Endothelial cell of umbilical vein (primary cell): Measurements from ENCODE around the gene HIRA.

Experiments used
- CTCF ChIP-seq, 2 donors: IDR thresholded peaks; 1 replicate in 1 of 2; 2 replicates in 1 of 2; pipeline ENCODE4 v1.5.1; 2011; ENCODE audit warnings: low read length in 2 of 2, mild to moderate bottlenecking in 2 of 2, moderate library complexity in 2 of 2, control low read depth in 1 of 2, inconsistent platforms in 1 of 2, low read depth in 1 of 2; ENCODE audit not compliant: insufficient read depth in 1 of 2; ENCODE audit errors: extremely low read depth in 1 of 2
- POLR2A ChIP-seq: IDR thresholded peaks from 2 replicates; pipeline ENCODE4 v1.6.1; 2012; ENCODE audit warnings: low read depth, mild to moderate bottlenecking, control low read depth, low read length
- POLR2AphosphoS5 ChIP-seq: IDR thresholded peaks from 2 replicates; pipeline ENCODE4 v1.6.1; 2012; ENCODE audit warnings: low read depth, mild to moderate bottlenecking, control low read depth, low read length, moderate library complexity; ENCODE audit not compliant: insufficient read depth

DNA sequence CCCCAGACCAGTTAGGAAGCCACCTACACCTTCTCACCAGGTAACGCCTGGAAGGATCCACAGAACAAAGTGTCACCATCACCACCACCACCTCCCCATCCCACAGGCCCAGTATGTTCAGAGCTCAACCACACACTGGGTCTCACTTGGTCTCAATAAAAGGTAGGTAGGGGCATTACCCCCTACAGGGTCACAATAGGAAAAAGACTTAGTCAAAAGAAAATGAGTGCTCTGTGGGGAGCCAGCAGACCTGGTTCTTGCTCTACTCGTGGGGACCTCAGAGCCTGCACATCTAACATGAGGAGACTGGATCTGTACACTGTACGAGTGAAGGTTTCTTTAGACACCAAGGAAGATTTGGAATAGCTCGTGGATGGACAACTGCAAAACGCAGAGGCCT lies 49.3 kb downstream of the HIRA start:
- TF ChIP-seq CTCF (IDR thresholded peaks at IDR 0.05; ENCODE audit: extremely low read depth in 1 of 2, insufficient read depth in 1 of 2, low read depth in 1 of 2, low read length in 2 of 2) (no peak), POLR2A (no peak), POLR2AphosphoS5 (no peak)
